Right lobe of liver (tissue), 6 donors: ENCODE results near the gene PABPC1L2A. TPM values are rescaled to one million over a fixed set of nuclear protein-coding genes. Genes with fewer than 3 reads are reported as not detected.
A peak's percentile ranks its signal among the peaks of the same experiment; 100 is the strongest.
"Not testable (repeated sequence)": the region's sequence is repeated elsewhere in the genome, so short reads cannot be mapped to it uniquely, and the experiment has no call there.

ENCODE experiments used
- ATAC-seq, 4 donors: fragments of 200-7000 bp; cut with Tn5 transposase; one replicate each; pipeline ENCODE4 v1.9.1; 2020; ENCODE audit warnings: mild to moderate bottlenecking in 4 of 4, moderate library complexity in 4 of 4
- DNase-seq, 3 donors: peaks; one replicate each; pipeline ENCODE4 v3.0.0-alpha.2; 2020
- H3K27ac ChIP-seq, 3 donors: fragments of 200-600 bp; one replicate each; pipeline ENCODE4 v1.8.0; 2022
- H3K27me3 ChIP-seq, 2 donors: fragments of 200-600 bp; one replicate each; pipeline ENCODE4 v1.8.0; 2022
- H3K36me3 ChIP-seq, 4 donors: fragments of 200-600 bp; sonication (generic) in 1 of 4; one replicate each; pipeline versions ENCODE4 v1.5.1 to v1.8.0; 2017 to 2022; ENCODE audit warnings: control low read depth in 1 of 4
- H3K4me1 ChIP-seq, 4 donors: fragments of 200-600 bp; sonication (generic) in 1 of 4; one replicate each; pipeline versions ENCODE4 v1.5.1 to v1.8.0; 2017 to 2022; ENCODE audit warnings: control low read depth in 1 of 4
- H3K4me3 ChIP-seq, 3 donors: fragments of 200-600 bp; one replicate each; pipeline ENCODE4 v1.8.0; 2022
- H3K9me3 ChIP-seq, 4 donors: fragments of 200-600 bp; sonication (generic) in 1 of 4; one replicate each; pipeline versions ENCODE4 v1.5.1 to v1.8.0; 2017 to 2022; ENCODE audit warnings: control low read depth in 1 of 4
- POLR2A ChIP-seq: fragments of 450-650 bp; IDR thresholded peaks from one replicate; pipeline ENCODE4 v1.6.1; 2017; ENCODE audit warnings: antibody characterized with exemption, mild to moderate bottlenecking
- whole genome bisulfite sequencing: methylation state at CpG from one replicate; pipeline ENCODE4 v1.1.6; 2018; ENCODE audit warnings: low coverage, low lambda C conversion rate; ENCODE audit not compliant: insufficient coverage; ENCODE audit errors: missing lambda C conversion rate; 5-methylcytosine and 5-hydroxymethylcytosine counted together
- intact Hi-C, 2 donors: fragments of 100-400 bp; cut with DNase I; formaldehyde crosslinking; loops; one replicate each; pipeline versions ENCODE4 v1.11.2 to v1.14.1; 2022
- long read RNA-seq: library from polyadenylated mRNA; unstranded; transcript quantifications from one replicate; pipeline ENCODE4 v2.0.0, GENCODE V29; 2019
- total RNA-seq, 6 experiments: library from RNA; depleted of rRNA in 2 of 6; stranded (reverse); fragments of >200 nt in 2 of 6; fragmentation: NEBNext Ultra II Directional in 3 of 6; extraction: Animal tissue kit (Norgen Biotek cat#: 25700) in 3 of 6; gene quantifications; one replicate each; pipeline versions ENCODE4 v1.1.0 to v1.2.4, GENCODE V29; 2016 to 2023
- TF ChIP-seq, protein P1 (sequence below), 4 donors: fragments of 200-600 bp in 3 of 4; fragments of 450-650 bp in 1 of 4; IDR thresholded peaks; one replicate each; pipeline versions ENCODE4 v1.5.1 to v1.8.0; 2016 to 2022; ENCODE audit warnings: antibody characterized with exemption in 4 of 4, mild to moderate bottlenecking in 2 of 4
- donor health status: DM: no; HTN: yes; CAD: no.
- donor health status: DM: no; HTN: no; CAD: no.
- donor health status: DM: no; HTN: no; CAD: no.
- donor health status: DM: no; HTN: yes; CAD: no.
- donor health status: DM: no; HTN: yes; CAD: no.

Gene PABPC1L2A
- total RNA-seq, result not detected
- long read RNA-seq, result 0 reads

DNA sequence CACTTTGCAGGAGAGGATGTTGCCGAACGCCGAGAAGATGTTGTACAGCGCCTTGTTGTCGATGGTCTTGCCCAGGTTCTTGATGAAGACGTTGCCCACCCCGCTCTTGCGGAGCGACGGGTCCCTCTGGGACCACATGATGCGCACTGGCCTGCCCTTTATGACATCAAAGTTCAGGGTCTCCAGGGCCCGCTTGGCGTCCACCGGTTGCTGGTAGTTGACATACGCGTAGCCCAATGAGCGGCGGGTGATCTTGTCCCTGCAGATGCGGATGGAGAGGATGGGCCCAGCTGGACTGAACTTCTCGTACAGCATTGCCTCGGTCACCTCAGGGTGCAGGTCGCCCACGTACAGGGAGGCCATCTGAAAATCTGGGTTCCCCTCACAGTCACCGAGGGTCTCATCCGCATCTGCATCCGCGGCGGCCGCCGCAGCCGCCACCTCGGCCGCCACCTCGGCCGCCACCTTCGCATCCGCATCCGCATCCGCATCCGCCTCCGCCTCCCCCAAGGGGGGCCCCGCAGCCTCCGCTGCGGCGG is at the start of gene PABPC1L2A:
PABPC1L2A (minus strand) TSS at position 489 of the 539 bp plus-strand sequence; CDS start at position 363, 126 bp downstream.
- H3K36me3 ChIP-seq, H3K4me3 ChIP-seq, intact Hi-C loops, H3K27me3 ChIP-seq, H3K27ac ChIP-seq, DNase-seq, ATAC-seq, H3K4me1 ChIP-seq, H3K9me3 ChIP-seq: not testable (repeated sequence)
- 8% methylated on average over 5 of the region's 45 CpGs for WGBS

DNA sequence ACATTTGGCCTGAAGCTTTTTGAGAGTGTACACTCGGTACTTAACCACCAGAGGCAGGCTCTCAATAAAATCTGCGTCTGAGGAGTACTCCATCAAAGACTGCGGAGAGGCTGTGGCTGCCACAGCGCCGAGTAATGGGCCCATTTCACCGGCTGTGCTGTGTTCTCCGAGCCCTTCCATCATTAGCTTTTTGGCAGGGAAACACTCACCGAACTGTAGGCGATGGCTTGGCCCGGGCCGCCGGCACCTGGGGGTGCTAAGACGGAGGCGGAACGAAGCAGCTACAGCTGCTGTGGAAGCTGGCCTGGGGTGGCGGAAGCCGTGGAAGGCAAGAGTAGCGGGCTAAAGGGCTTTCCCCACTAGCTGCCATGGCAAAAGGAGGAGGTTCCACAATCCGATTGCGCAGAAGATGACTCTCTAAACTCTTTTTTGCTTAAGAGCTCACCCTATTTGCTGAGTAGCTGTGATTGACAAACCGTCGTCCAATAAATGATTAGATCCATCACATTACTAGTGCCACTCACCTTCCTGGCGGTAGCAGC is 48.5 kb upstream of the PABPC1L2A start:
- TF ChIP-seq, protein P1, sequence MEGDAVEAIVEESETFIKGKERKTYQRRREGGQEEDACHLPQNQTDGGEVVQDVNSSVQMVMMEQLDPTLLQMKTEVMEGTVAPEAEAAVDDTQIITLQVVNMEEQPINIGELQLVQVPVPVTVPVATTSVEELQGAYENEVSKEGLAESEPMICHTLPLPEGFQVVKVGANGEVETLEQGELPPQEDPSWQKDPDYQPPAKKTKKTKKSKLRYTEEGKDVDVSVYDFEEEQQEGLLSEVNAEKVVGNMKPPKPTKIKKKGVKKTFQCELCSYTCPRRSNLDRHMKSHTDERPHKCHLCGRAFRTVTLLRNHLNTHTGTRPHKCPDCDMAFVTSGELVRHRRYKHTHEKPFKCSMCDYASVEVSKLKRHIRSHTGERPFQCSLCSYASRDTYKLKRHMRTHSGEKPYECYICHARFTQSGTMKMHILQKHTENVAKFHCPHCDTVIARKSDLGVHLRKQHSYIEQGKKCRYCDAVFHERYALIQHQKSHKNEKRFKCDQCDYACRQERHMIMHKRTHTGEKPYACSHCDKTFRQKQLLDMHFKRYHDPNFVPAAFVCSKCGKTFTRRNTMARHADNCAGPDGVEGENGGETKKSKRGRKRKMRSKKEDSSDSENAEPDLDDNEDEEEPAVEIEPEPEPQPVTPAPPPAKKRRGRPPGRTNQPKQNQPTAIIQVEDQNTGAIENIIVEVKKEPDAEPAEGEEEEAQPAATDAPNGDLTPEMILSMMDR (IDR thresholded peaks at IDR 0.05), result no peak
- no peak for TF ChIP-seq POLR2A
- no peaks in the 10 kb centered on the region for H3K36me3 ChIP-seq
- 39% methylated on average over 11 of the region's 23 CpGs for WGBS
- ATAC-seq (no peak), DNase-seq (peak in 1 of 3 donors; percentile 40)
- no peak overlapping the region for H3K27ac ChIP-seq
- no peaks in the 10 kb centered on the region for H3K4me1 ChIP-seq
- peaks cover 0 to 4% of the 10 kb centered on the region in 2 donors for H3K27me3 ChIP-seq
- H3K4me3 ChIP-seq, result no peak overlapping the region
- H3K9me3 ChIP-seq, result no peaks in the 10 kb centered on the region
- intact Hi-C loops, result no loop called here

DNA sequence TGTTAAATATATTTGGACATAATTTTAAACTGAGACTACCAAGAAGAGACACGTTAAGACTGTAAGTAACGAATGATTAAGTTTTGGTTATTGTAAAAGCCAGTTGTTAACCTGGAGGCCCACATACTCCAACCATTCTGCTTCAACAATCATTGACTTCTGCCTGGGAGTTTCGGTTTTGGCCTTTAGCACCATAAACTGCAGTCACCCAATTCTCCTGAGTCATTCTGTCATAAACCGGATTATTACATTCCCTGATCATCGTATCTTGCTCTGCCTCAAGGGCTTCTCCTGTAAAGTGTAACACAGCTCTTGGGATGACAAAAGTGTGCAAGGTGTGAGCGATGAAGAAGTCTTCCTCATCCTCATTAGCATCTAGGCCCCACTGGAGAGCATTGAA is 46.9 kb upstream of the PABPC1L2A start:
- ATAC-seq, result no peak
- WGBS, result 77% methylated on average over 6 of the region's 6 CpGs
- no peak for TF ChIP-seq POLR2A
- DNase-seq, result no peak
- H3K27ac ChIP-seq, result no peak overlapping the region
- intact Hi-C loops, result no loop called here
- no peaks in the 10 kb centered on the region for H3K36me3 ChIP-seq
- H3K9me3 ChIP-seq, result no peaks in the 10 kb centered on the region
- no peak overlapping the region for H3K4me3 ChIP-seq
- H3K27me3 ChIP-seq, result peaks cover 0 to 4% of the 10 kb centered on the region in 2 donors
- no peaks in the 10 kb centered on the region for H3K4me1 ChIP-seq

DNA sequence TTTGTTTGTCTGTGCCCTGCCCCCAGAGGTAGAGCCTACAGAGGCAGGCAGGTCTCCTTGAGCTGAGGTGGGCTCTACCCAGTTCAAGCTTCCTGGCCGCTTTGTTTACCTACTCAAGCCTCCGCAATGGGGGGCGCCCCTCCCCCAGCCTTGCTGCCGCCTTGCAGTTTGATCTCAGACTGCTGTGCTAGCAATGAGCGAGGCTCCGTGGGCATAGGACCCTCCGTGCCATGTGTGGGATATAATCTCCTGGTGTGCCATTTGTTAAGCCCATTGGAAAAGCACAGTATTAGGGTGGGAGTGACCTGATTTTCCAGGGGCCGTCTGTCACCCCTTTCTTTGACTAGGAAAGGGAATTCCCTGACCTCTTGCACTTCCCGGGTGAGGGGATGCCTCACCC is 20.2 kb upstream of the PABPC1L2A start:
- intact Hi-C loops, H3K27ac ChIP-seq, H3K9me3 ChIP-seq, H3K4me1 ChIP-seq, H3K36me3 ChIP-seq, H3K4me3 ChIP-seq, ATAC-seq, H3K27me3 ChIP-seq: not testable (repeated sequence)
- DNase-seq, result peak in 1 of 3 donors; percentile 33
- 64% methylated on average over 3 of the region's 9 CpGs for WGBS

DNA sequence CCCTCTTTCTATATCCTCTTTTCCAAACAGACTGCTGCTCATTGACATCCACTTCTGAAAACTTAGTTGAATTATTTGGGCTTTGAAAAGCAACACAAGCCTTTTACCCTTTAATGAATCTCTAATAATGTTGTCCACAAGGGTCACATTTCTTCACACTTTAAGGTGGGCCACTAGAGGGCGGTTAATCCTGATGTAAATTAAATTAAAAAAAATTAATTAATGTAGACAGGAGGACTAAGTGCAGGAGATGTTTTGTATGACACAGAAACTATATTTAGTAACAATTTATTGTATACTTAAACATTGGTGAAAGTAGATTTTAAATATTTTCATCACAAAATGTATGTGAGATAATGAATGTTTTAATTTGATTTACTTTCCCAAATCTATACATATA is 7.5 kb upstream of the PABPC1L2A start:
- intact Hi-C loops, H3K27ac ChIP-seq, H3K36me3 ChIP-seq, H3K4me3 ChIP-seq, H3K27me3 ChIP-seq, H3K9me3 ChIP-seq, H3K4me1 ChIP-seq, DNase-seq, ATAC-seq: not testable (repeated sequence)
- TF ChIP-seq, protein P1 (IDR thresholded peaks at IDR 0.05), result peak in 3 of 4 donors; percentile 20 to 25 (median 21)
- 3% methylated on average over 1 of the region's 1 CpG for WGBS

DNA sequence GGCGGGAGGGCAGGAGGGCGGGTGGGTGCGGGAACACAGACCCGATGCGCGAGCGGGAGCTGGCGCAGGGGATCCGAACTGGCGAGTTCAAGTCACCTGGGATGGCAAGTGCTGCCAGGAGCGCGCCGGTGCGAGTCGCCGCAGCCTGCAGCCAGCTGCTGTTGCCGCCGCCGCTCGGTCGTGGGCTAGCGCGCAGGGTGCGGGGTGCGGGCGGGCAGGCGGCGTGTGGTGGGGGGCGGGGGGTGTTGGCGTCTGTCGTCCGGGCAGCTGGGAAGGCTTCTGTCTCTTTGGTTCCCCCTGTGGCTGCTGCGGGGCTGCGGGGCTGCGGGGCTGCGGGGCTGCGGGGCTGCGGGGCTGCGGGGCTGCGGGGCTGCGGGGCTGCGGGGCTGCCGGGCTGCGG is 572 bp upstream of the PABPC1L2A start:
- H3K36me3 ChIP-seq, DNase-seq, H3K9me3 ChIP-seq, intact Hi-C loops, H3K27ac ChIP-seq, H3K27me3 ChIP-seq, H3K4me1 ChIP-seq, H3K4me3 ChIP-seq, ATAC-seq: not testable (repeated sequence)
- no CpG with 5 or more reads among the region's 44 CpGs for WGBS

DNA sequence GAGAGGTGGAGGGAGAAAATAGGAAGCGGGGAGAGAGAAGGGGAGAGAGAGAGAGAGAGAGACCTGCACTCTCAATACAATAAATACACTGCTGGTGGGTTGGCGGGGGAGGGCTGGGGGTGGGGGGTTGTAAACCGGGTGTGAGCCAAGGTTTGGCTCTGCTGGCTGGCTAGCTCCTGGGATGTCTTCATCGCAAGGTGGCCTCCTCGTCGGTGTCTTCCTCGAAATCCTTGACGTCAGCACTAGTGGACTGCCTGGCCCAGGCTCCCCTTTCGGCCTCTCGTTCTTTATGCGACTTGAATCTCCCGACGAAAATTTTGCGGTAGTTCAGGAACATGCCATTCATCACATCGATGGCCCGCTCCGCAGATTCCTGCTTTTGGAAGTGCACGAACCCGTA is 715 bp downstream of the PABPC1L2A start:
- H3K9me3 ChIP-seq, H3K4me3 ChIP-seq, ATAC-seq, H3K27ac ChIP-seq, H3K4me1 ChIP-seq, H3K36me3 ChIP-seq, DNase-seq, H3K27me3 ChIP-seq, intact Hi-C loops: not testable (repeated sequence)
- WGBS, result no CpG with 5 or more reads among the region's 19 CpGs
